BLaER1 treated with 17β-estradiol and CSF1 and Interleukin-3, amounts not matched to agents 10 nM and 100 nM (cell line): Measurements from ENCODE around the gene CHID1.

Source experiments
- H3K27ac ChIP-seq, 11 experiments: shearing (Covaris generic); formaldehyde crosslinking; 2 replicates each; pipeline ENCODE4 v1.8.1; 2022
- H3K27me3 ChIP-seq, 11 experiments: shearing (Covaris generic); formaldehyde crosslinking; 2 replicates each; pipeline ENCODE4 v1.8.1; 2022
- H3K36me3 ChIP-seq, 11 experiments: shearing (Covaris generic); formaldehyde crosslinking; 2 replicates each; pipeline ENCODE4 v1.8.1; 2022
- H3K4me1 ChIP-seq, 10 experiments: shearing (Covaris generic); formaldehyde crosslinking; 2 replicates each; pipeline ENCODE4 v1.8.1; 2022
- H3K4me2 ChIP-seq, 11 experiments: shearing (Covaris generic); formaldehyde crosslinking; 2 replicates each; pipeline ENCODE4 v1.8.1; 2022
- H3K4me3 ChIP-seq, 10 experiments: shearing (Covaris generic); formaldehyde crosslinking; 2 replicates each; pipeline ENCODE4 v1.8.1; 2022
- H3K9ac ChIP-seq, 11 experiments: shearing (Covaris generic); formaldehyde crosslinking; 2 replicates each; pipeline ENCODE4 v1.8.1; 2022
- H3K9me3 ChIP-seq, 11 experiments: shearing (Covaris generic); formaldehyde crosslinking; replicated peaks in 1 of 11; 2 replicates each; pipeline ENCODE4 v1.8.1; 2022
- H4K20me1 ChIP-seq, 11 experiments: shearing (Covaris generic); formaldehyde crosslinking; 2 replicates each; pipeline ENCODE4 v1.8.1; 2022
- Cebpa-rat ChIP-seq, 11 experiments: shearing (Covaris generic); IDR thresholded peaks; 2 replicates each; pipeline ENCODE4 v1.8.1; 2022

CHID1 gene

DNA sequence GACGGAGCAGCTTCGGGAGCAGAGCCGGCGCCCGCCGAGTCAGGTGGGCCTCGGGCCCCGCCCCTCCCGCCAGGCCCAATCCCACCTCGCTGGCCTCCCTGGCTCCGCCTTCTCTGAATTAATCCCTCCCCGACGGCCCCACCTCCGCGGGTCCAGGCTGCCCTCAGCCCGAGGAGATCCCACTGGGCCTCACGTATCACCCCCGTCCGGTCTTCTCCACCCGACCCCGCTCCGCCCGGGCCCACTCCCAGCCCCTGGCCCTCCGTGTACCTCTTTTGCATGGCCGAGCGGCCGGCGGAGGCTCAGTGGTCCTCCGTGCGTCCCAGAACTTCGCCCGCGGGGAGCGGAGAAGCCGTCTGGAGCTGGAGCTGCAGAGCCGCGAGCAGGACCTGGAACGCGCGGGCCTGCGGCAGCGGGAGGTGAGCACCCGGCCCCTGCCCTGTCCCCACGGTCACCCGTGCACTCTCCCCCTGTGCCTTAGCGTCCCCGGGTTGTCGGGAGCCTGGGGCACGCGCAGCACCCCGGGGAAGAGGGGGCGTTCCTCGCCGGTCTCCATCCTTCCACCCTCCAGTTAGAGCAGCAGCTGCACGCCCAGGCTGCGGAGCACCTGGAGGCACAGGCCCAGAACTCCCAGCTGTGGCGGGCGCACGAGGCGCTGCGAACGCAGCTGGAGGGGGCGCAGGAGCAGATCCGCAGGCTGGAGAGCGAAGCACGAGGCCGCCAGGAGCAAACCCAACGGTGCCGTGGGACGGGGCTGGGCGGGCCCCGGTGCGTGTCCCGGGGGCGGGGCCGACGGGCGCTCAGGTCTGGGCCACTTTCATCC, 80.1 kb downstream of the CHID1 start:
- peaks cover 79 to 93% (median 92%) of the 10 kb centered on the region in 10 experiments for H3K4me1 ChIP-seq
- peak overlapping the region; percentile 79 to 100 (median 100) for H3K4me2 ChIP-seq
- peak overlapping the region; percentile 25 to 65 (median 52); a peak in 19 of 20 replicates for H3K4me3 ChIP-seq
- H3K27me3 ChIP-seq: peaks cover 71 to 93% (median 79%) of the 10 kb centered on the region in 11 experiments
- no peaks in the 10 kb centered on the region for H3K9me3 ChIP-seq
- no peak for TF ChIP-seq Cebpa-rat (IDR thresholded peaks at IDR 0.05)
- H4K20me1 ChIP-seq: peaks cover 16 to 94% (median 85%) of the 10 kb centered on the region in 11 experiments
- H3K27ac ChIP-seq: no peak overlapping the region
- peaks cover under 1 to 5% (median 4%) of the 10 kb centered on the region in 11 experiments; a peak in 17 of 22 replicates for H3K36me3 ChIP-seq
- H3K9ac ChIP-seq: peak overlapping the region in 9 of 11 experiments; percentile 2 to 52 (median 38); a peak in 15 of 22 replicates

DNA sequence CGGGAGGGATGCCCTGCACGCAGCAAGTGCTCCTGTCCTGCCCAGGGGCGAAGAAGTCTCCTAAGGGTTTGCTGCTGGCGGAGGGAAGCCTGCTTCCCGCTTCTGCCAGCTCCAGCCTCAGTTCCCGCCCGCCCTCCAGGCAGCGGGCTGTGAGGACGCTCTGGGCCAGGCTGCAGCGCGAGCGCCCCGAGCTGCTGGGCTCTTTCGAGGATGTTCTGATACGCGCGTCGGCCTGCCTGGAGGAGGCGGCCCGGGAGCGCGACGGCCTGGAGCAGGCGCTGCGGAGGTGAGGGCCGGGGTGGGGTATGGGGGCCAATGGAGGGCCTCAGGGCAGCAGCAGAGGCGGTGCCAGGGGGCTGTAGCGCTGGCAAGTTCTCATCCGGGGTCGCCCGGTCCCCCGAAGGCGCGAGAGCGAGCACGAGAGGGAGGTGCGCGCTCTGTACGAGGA, 80.7 kb downstream of the CHID1 start:
- Histone ChIP-seq H3K36me3 (peaks cover 7 to 12% (median 10%) of the 10 kb centered on the region in 11 experiments), H3K27me3 (peaks cover 75 to 95% (median 85%) of the 10 kb centered on the region in 11 experiments), H3K4me3 (peak overlapping the region; percentile 25 to 65 (median 52)), H3K9ac (peak overlapping the region in 10 of 11 experiments; percentile 2 to 52 (median 38); a peak in 16 of 22 replicates), H3K4me2 (peak overlapping the region; percentile 79 to 100 (median 100)), H3K27ac (no peak overlapping the region), H3K4me1 (peaks cover 74 to 94% (median 93%) of the 10 kb centered on the region in 10 experiments), H3K9me3 (no peaks in the 10 kb centered on the region), H4K20me1 (peaks cover 10 to 94% (median 86%) of the 10 kb centered on the region in 11 experiments)
- TF ChIP-seq Cebpa-rat (IDR thresholded peaks at IDR 0.05): no peak

DNA sequence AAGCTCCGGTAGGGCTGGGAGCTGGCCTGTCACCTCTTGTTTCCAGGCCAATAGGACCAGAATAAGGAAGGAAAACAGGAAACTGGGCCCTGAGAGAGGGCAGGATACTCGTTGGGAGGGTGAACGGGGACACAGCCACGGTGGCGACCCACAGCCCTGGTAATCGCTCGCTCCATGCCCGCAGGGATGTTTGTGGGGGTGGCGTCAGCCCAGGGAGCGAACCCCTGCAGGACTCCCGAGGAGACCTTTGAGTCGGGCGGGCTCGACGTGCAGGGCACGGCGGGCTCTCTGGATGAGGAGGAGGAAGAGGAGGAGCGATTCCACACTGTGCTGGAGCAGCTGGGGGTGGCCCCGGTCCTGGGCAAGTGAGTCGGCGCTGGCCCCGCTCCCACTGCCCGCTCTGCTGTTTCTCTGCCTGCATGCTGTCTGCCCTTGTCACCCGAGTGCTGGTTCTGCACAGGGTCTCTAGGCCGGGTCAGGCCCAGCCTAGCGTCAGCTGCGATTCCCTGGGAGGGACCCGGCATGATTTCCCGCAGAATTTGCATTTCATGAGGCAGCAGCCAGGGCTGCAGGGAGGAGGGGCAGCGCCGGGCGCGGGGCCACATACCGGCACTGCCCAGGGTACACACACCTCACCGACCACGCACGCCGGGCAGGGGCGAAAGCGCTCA, 81.3 kb downstream of the CHID1 start:
- H3K4me1 ChIP-seq: peaks cover 68 to 94% (median 93%) of the 10 kb centered on the region in 10 experiments
- no peak for TF ChIP-seq Cebpa-rat (IDR thresholded peaks at IDR 0.05)
- peak overlapping the region; percentile 79 to 100 (median 100) for H3K4me2 ChIP-seq
- H4K20me1 ChIP-seq: peaks cover 5 to 94% (median 86%) of the 10 kb centered on the region in 11 experiments; a peak in 21 of 22 replicates
- no peaks in the 10 kb centered on the region for H3K9me3 ChIP-seq
- no peak overlapping the region for H3K27ac ChIP-seq
- peaks cover 13 to 17% (median 16%) of the 10 kb centered on the region in 11 experiments for H3K36me3 ChIP-seq
- H3K27me3 ChIP-seq: peaks cover 75 to 94% (median 83%) of the 10 kb centered on the region in 11 experiments
- peak overlapping the region in 9 of 11 experiments; percentile 2 to 52 (median 38); a peak in 13 of 22 replicates for H3K9ac ChIP-seq
- peak overlapping the region; percentile 25 to 65 (median 52) for H3K4me3 ChIP-seq

DNA sequence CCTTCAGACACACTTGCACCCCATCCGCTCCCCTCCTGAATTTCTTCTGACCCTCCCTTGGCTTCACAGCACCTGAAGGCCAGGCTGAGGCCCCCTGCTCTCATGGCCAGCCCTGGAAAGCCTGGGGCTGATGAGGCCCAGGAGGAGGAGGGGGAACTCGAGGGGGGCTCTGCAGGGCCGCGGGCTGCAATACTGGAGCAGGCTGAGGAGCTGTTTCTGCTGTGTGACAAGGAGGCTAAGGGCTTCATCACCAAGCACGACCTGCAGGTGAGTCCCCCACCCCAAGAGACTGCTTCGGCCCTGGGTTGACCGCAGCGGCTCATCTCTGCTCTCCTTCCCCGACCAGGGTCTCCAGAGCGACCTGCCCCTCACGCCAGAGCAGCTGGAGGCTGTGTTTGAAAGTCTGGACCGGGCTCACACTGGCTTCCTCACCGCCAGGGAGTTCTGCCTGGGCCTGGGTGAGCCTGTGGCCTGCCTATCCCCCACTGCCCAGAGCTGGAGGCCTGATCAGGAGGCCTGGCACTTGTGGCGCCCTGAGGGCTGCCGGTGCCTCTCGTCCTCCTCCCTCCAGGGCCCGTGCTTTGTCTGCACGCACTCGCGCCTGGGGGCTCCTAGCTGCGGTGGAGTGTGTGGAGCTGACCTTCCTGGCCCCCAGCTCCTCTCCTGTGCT, 82.0 kb downstream of the CHID1 start:
- Histone ChIP-seq H3K9me3 (no peaks in the 10 kb centered on the region), H3K9ac (peak overlapping the region in 7 of 11 experiments; percentile 2 to 52 (median 34); a peak in 7 of 22 replicates), H3K4me3 (peak overlapping the region in 9 of 10 experiments; percentile 25 to 65 (median 54); a peak in 12 of 20 replicates), H3K27ac (no peak overlapping the region), H3K36me3 (peaks cover 20 to 24% (median 22%) of the 10 kb centered on the region in 11 experiments), H4K20me1 (peaks cover 0 to 94% (median 80%) of the 10 kb centered on the region in 11 experiments; a peak in 19 of 22 replicates), H3K4me2 (peak overlapping the region; percentile 79 to 100 (median 100)), H3K4me1 (peaks cover 62 to 94% (median 87%) of the 10 kb centered on the region in 10 experiments), H3K27me3 (peaks cover 75 to 90% (median 81%) of the 10 kb centered on the region in 11 experiments)
- no peak for TF ChIP-seq Cebpa-rat (IDR thresholded peaks at IDR 0.05)

DNA sequence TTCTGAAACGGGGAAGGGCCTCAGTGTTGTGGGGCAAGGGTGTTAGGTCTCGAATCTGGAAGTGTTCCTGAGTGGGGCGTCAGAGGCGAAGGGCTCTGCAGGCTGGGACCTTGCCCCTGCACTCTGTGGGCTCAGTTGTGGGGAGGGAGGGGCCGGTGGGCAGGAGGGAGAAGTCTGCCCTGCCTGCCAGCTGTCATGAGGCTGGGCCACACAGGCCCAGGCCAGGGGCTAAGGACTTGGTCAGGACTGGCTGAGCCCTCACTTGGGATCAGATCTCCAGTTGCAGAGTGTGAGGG, 82.8 kb downstream of the CHID1 start, which contains the start of gene CRACR2B:
Gene CRACR2B, plus strand, starts transcription at position 23 of the 296 bp plus-strand sequence. CDS start 689 bp downstream, outside the sequence.
- H3K27ac ChIP-seq: peak within 1 kb of the TSS; percentile 12 to 64 (median 40); a peak in 17 of 22 replicates
- no peak for TF ChIP-seq Cebpa-rat (IDR thresholded peaks at IDR 0.05)
- H3K27me3 ChIP-seq: peaks cover 75 to 85% (median 80%) of the 10 kb centered on the region in 11 experiments
- H4K20me1 ChIP-seq: peaks cover 2 to 93% (median 77%) of the 10 kb centered on the region in 11 experiments; a peak in 19 of 22 replicates
- H3K36me3 ChIP-seq: peaks cover 21 to 32% (median 29%) of the 10 kb centered on the region in 11 experiments
- peak within 1 kb of the TSS; percentile 93 to 100 (median 100) for H3K4me2 ChIP-seq
- H3K9ac ChIP-seq: peak within 1 kb of the TSS; percentile 45 to 83 (median 69); a peak in 21 of 22 replicates
- peaks cover 63 to 98% (median 86%) of the 10 kb centered on the region in 10 experiments for H3K4me1 ChIP-seq
- peak within 1 kb of the TSS; percentile 55 to 70 (median 60) for H3K4me3 ChIP-seq
- no peaks in the 10 kb centered on the region for H3K9me3 ChIP-seq

DNA sequence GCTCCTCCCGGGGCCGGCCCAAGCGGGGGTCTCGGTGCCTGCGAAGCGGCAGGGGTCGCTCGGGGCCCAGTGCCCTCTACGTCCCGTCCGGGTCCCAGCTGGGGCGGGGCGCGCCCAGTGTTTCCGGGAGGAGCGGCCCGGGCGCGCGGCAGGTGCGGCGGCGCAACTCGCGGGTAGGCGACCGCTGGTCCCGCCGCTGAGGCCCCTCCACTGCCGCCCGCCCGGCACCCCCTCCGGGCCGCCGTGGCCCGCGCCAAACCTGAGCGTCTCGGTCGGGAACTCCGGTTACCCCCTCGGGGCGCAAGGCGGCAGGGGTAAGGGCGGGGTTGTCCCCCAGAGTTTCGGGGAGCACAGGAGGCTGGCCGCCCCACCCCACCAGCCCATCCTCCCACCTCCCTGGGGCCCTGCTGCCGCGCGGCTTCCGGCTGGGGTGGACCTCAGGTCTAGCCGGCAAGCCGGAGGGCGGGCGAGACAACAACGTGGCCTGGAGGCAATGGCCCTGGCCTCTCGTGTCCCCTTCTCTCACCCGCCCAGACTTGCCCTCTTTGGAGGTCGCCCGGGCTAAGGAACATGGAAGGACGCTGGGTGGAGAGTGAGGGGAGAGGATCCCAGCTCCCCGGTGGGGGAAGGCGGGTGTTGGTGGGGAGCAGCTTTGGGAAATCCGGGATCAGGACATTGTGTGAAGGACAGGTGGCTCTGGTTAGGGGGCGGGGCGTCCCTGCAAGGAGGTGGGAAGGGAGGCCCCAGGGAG, 83.3 kb downstream of the CHID1 start:
- Histone ChIP-seq H3K4me3 (peak overlapping the region; percentile 55 to 70 (median 60)), H4K20me1 (peaks cover 8 to 97% (median 76%) of the 10 kb centered on the region in 11 experiments; a peak in 20 of 22 replicates), H3K36me3 (peaks cover 21 to 37% (median 34%) of the 10 kb centered on the region in 11 experiments), H3K4me2 (peak overlapping the region; percentile 93 to 100 (median 100)), H3K4me1 (peaks cover 65 to 100% (median 89%) of the 10 kb centered on the region in 10 experiments), H3K27ac (peak overlapping the region; percentile 12 to 64 (median 40); a peak in 17 of 22 replicates), H3K9me3 (no peaks in the 10 kb centered on the region), H3K27me3 (peaks cover 72 to 82% (median 77%) of the 10 kb centered on the region in 11 experiments), H3K9ac (peak overlapping the region; percentile 45 to 83 (median 69); a peak in 21 of 22 replicates)
- TF ChIP-seq Cebpa-rat (IDR thresholded peaks at IDR 0.05): peak in 1 of 11 experiments; percentile 4; a peak in 1 of 22 replicates

DNA sequence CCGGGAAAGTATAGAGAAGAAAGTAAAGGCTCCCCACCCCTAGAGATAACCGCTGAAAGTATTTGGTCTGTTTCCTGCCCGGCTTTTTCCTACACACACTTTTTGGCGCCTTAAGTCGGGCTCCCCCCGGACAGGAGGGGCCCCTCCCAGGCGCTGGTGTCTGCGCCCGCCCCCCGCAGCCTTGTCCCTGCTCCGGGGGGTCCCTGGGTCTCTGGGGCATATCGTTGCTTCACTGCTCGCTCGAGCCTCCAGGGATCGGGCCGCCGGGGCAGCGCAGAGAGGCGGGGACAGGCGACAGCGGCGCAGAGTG, 83.8 kb downstream of the CHID1 start:
- H4K20me1 ChIP-seq: peaks cover 13 to 97% (median 71%) of the 10 kb centered on the region in 11 experiments; a peak in 20 of 22 replicates
- no peaks in the 10 kb centered on the region for H3K9me3 ChIP-seq
- peaks cover 21 to 39% (median 35%) of the 10 kb centered on the region in 11 experiments for H3K36me3 ChIP-seq
- peaks cover 65 to 100% (median 89%) of the 10 kb centered on the region in 10 experiments for H3K4me1 ChIP-seq
- H3K27ac ChIP-seq: peak overlapping the region; percentile 12 to 64 (median 40); a peak in 16 of 22 replicates
- peak overlapping the region; percentile 93 to 100 (median 100) for H3K4me2 ChIP-seq
- H3K27me3 ChIP-seq: peaks cover 67 to 76% (median 71%) of the 10 kb centered on the region in 11 experiments
- TF ChIP-seq Cebpa-rat (IDR thresholded peaks at IDR 0.05): peak in 2 of 11 experiments; percentile 19 to 23; a peak in 1 of 22 replicates
- H3K9ac ChIP-seq: peak overlapping the region; percentile 45 to 83 (median 69); a peak in 21 of 22 replicates
- H3K4me3 ChIP-seq: peak overlapping the region; percentile 55 to 70 (median 60)
